Endothelial cell of umbilical vein (primary cell): ENCODE results near the gene PTDSS2. TPM values are rescaled to one million over a fixed set of nuclear protein-coding genes. Genes with fewer than 3 reads are reported as not detected.

Source experiments
- BruUV-seq: library from RNA; stranded (reverse); fragments of 400-500 nt; replicated peaks from 2 replicates; lab custom pipeline; 2021; lab: Mats Ljungman, UMichigan
- CTCF ChIA-PET: fragments of 300-600, 350-600 bp; sonication (Branson Sonifier 250); formaldehyde crosslinking; loops from one replicate; lab custom pipeline; 2021; ENCODE audit warnings: antibody characterized with exemption, inconsistent platforms; lab: Charles Lee
- POLR2A ChIA-PET: fragments of 300-600, 350-600 bp; sonication (Branson Sonifier 250); formaldehyde crosslinking; loops from one replicate; lab custom pipeline; 2021; ENCODE audit warnings: antibody characterized with exemption, inconsistent platforms; lab: Charles Lee
- DNase-seq: peaks from one replicate; pipeline ENCODE4 v3.0.0-alpha.2; 2011; ENCODE audit warnings: low read depth, low spot score
- FAIRE-seq: peaks from 2 replicates; lab custom pipeline; 2011; peaks lifted over from hg19 to GRCh38; lab: Jason Lieb, UNC
- H2AFZ ChIP-seq: 2 replicates; pipeline ENCODE4 v1.6.0; 2012; ENCODE audit warnings: low read depth, low read length, control low read depth, inconsistent platforms
- H3K27ac ChIP-seq: 2 replicates; pipeline ENCODE4 v1.5.1; 2011; ENCODE audit warnings: low read depth, mild to moderate bottlenecking, control low read depth, low read length, moderate library complexity; ENCODE audit not compliant: insufficient read depth
- H3K27me3 ChIP-seq, 2 experiments: 2 replicates each; pipeline versions ENCODE4 v1.6.0 to v1.6.1; 2011; ENCODE audit warnings: low read length in 2 of 2, mixed read lengths in 1 of 2; ENCODE audit not compliant: control insufficient read depth in 2 of 2, insufficient read depth in 2 of 2
- H3K36me3 ChIP-seq, 2 experiments: 2 replicates in 1 of 2; 3 replicates in 1 of 2; pipeline ENCODE4 v1.5.1; 2011; ENCODE audit warnings: low read length in 2 of 2, mild to moderate bottlenecking in 1 of 2, moderate library complexity in 1 of 2; ENCODE audit not compliant: control insufficient read depth in 2 of 2, insufficient read depth in 2 of 2; ENCODE audit errors: extremely low read depth in 1 of 2
- H3K4me1 ChIP-seq: 3 replicates; pipeline ENCODE4 v1.5.1; 2011; ENCODE audit warnings: mild to moderate bottlenecking, low read length; ENCODE audit not compliant: control insufficient read depth, insufficient read depth; ENCODE audit errors: extremely low read depth
- H3K4me2 ChIP-seq: 2 replicates; pipeline ENCODE4 v1.6.1; 2011; ENCODE audit warnings: low read length, control low read depth, mixed read lengths; ENCODE audit not compliant: insufficient read depth
- H3K4me3 ChIP-seq, 3 experiments: fragments of 200-600 bp in 1 of 3; sonication (generic), shearing (Covaris generic) in 1 of 3; replicated peaks in 1 of 3; 2 replicates each; pipeline ENCODE4 v1.5.1; 2011 to 2016; ENCODE audit warnings: control low read depth in 3 of 3, low read length in 3 of 3, mild to moderate bottlenecking in 2 of 3, inconsistent platforms in 1 of 3, low read depth in 1 of 3, moderate library complexity in 1 of 3; ENCODE audit not compliant: insufficient read depth in 1 of 3
- H3K79me2 ChIP-seq: 2 replicates; pipeline ENCODE4 v1.6.0; 2012; ENCODE audit warnings: low read length, inconsistent platforms; ENCODE audit not compliant: control insufficient read depth, insufficient read depth
- H3K9ac ChIP-seq: replicated peaks from 2 replicates; pipeline ENCODE3; 2011; ENCODE audit warnings: low read length, control low read depth; ENCODE audit not compliant: insufficient read depth; ENCODE audit errors: extremely low read depth
- H3K9me1 ChIP-seq: replicated peaks from 3 replicates; pipeline ENCODE4 v1.6.0; 2011; ENCODE audit warnings: mild to moderate bottlenecking, low read length; ENCODE audit not compliant: control insufficient read depth, insufficient read depth; ENCODE audit errors: extremely low read depth
- H3K9me3 ChIP-seq: replicated peaks from 2 replicates; pipeline ENCODE4 v1.5.1; 2012; ENCODE audit warnings: low read length, inconsistent platforms; ENCODE audit not compliant: control insufficient read depth, insufficient read depth
- H4K20me1 ChIP-seq: replicated peaks from 2 replicates; pipeline ENCODE3; 2011; ENCODE audit warnings: mild to moderate bottlenecking, low read length; ENCODE audit not compliant: control insufficient read depth, insufficient read depth; ENCODE audit errors: extremely low read depth
- EZH2 ChIP-seq: IDR thresholded peaks from 2 replicates; pipeline ENCODE4 v1.6.1; 2012; ENCODE audit warnings: borderline replicate concordance, low read depth, mild to moderate bottlenecking, moderate library complexity, low read length, inconsistent platforms; ENCODE audit not compliant: severe bottlenecking
- FOS ChIP-seq: IDR thresholded peaks from 2 replicates; pipeline ENCODE4 v1.6.1; 2011; ENCODE audit warnings: mild to moderate bottlenecking, low read length, moderate library complexity, borderline replicate concordance; ENCODE audit not compliant: insufficient read depth
- GATA2 ChIP-seq: IDR thresholded peaks from 2 replicates; pipeline ENCODE4 v1.7.0; 2011; ENCODE audit warnings: low read depth, mild to moderate bottlenecking, moderate library complexity, mixed read lengths, low read length; ENCODE audit not compliant: insufficient read length, insufficient read depth
- JUN ChIP-seq: IDR thresholded peaks from 2 replicates; pipeline ENCODE4 v1.6.1; 2011; ENCODE audit warnings: borderline replicate concordance, low read depth; ENCODE audit not compliant: insufficient read length, insufficient read depth
- MAX ChIP-seq: IDR thresholded peaks from 2 replicates; pipeline ENCODE4 v1.6.1; 2011; ENCODE audit not compliant: insufficient read depth, insufficient read length
- MYC ChIP-seq: IDR thresholded peaks from one replicate; pipeline ENCODE4 v1.6.1; 2011; ENCODE audit warnings: mild to moderate bottlenecking, low read depth, low read length
- POLR2A ChIP-seq: IDR thresholded peaks from 2 replicates; pipeline ENCODE4 v1.6.1; 2012; ENCODE audit warnings: low read depth, mild to moderate bottlenecking, control low read depth, low read length
- POLR2AphosphoS5 ChIP-seq: IDR thresholded peaks from 2 replicates; pipeline ENCODE4 v1.6.1; 2012; ENCODE audit warnings: low read depth, mild to moderate bottlenecking, control low read depth, low read length, moderate library complexity; ENCODE audit not compliant: insufficient read depth
- dilution Hi-C: fragments of 300-500 bp; cut with MboI; formaldehyde crosslinking; loops from one replicate; pipeline ENCODE4 v1.15.0; 2019; ENCODE audit warnings: low sequenced_read_pairs; ENCODE audit not compliant: extremely low pct_ligation_motif_present
- intact Hi-C: fragments of 100-400 bp; cut with micrococcal nuclease; formaldehyde crosslinking; loops from one replicate; pipeline ENCODE4 v1.10.0; 2022
- polyA plus RNA-seq, 4 experiments: library from polyadenylated mRNA; depleted of rRNA in 3 of 4; stranded (reverse) in 3 of 4; unstranded in 1 of 4; fragments of >200 nt; gene quantifications; 2 replicates each; pipeline versions ENCODE4 v1.2.1 to v1.2.3, GENCODE V29; 2011 to 2012; ENCODE audit warnings: missing spikeins in 1 of 4
- total RNA-seq: library from RNA; stranded (reverse); gene quantifications from 2 replicates; pipeline ENCODE4 v1.2.3, GENCODE V29; 2021
- TF ChIP-seq, protein P1 (sequence below), 2 donors: IDR thresholded peaks; 1 replicate in 1 of 2; 2 replicates in 1 of 2; pipeline ENCODE4 v1.5.1; 2011; ENCODE audit warnings: low read length in 2 of 2, mild to moderate bottlenecking in 2 of 2, moderate library complexity in 2 of 2, control low read depth in 1 of 2, inconsistent platforms in 1 of 2, low read depth in 1 of 2; ENCODE audit not compliant: insufficient read depth in 1 of 2; ENCODE audit errors: extremely low read depth in 1 of 2

The PTDSS2 gene
- total and polyA plus RNA-seq, 2 donors (not counting 3 experiments of a cell fraction or from before 2014, with no cell fraction given) = 41.4 to 46.8 TPM

DNA sequence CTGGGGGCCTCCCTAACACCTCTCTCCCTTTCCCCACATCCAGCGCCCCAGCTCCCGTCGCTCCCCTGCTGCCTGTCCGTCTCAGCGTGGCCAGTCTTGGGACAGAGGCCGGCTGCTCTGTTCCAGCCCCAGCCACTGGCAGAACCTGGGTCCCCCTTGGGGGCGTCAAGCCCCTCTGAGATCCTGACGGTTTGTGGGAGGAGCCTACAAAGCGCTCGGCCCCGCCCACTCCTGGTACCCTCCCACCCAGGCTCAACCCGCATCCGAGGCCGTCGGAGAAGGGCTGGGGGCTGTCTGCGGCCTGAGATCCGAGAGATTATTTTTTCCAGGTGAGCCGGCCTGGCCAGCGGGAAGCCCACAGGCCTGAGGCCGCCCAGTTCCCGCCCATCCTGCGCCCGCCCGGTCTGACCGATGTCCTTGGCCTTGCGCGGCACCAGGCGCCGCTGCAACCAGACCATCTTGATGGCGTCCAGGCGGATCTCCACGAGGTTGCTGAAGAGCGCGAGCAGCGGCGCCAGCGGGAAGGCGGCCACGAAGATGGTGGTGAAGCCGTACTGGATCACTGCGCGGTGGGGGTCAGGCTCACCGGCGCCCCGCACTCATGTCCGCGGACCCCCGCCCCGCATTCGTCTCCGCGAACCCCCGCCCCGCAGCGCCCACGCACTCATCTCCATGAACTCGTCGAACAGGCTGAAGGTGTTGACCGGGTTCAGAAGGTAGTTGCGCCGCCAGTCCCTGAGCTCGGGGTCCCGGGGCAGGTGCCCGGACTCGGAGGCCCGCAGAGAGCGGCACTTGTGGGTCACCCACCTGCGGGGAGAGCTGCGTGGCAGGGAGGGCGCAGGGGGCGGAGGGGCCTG lies 29.8 kb upstream of the PTDSS2 start:
- peaks cover 15% of the 10 kb centered on the region for H3K4me1 ChIP-seq
- no peaks in the 10 kb centered on the region for H3K9me1 ChIP-seq
- no peaks in the 10 kb centered on the region for H3K36me3 ChIP-seq
- peaks cover 7 to 11% of the 10 kb centered on the region in 2 experiments for H3K27me3 ChIP-seq
- dilution Hi-C loops = no loop called here
- H3K9ac ChIP-seq = no peak overlapping the region
- H3K4me2 ChIP-seq = no peak overlapping the region
- no peaks in the 10 kb centered on the region for H3K79me2 ChIP-seq
- ChIA-PET POLR2A (no interaction called here), CTCF (interaction anchor here (1.0 kb wide), 1 partner anchor 28 kb away, joined by 4 read pairs; no protein-coding TSS in a partner anchor)
- intact Hi-C loops = no loop called here
- TF ChIP-seq GATA2 = no peak
- no peak for TF ChIP-seq JUN
- no peak for TF ChIP-seq MAX
- TF ChIP-seq POLR2A = no peak
- TF ChIP-seq, protein P1, sequence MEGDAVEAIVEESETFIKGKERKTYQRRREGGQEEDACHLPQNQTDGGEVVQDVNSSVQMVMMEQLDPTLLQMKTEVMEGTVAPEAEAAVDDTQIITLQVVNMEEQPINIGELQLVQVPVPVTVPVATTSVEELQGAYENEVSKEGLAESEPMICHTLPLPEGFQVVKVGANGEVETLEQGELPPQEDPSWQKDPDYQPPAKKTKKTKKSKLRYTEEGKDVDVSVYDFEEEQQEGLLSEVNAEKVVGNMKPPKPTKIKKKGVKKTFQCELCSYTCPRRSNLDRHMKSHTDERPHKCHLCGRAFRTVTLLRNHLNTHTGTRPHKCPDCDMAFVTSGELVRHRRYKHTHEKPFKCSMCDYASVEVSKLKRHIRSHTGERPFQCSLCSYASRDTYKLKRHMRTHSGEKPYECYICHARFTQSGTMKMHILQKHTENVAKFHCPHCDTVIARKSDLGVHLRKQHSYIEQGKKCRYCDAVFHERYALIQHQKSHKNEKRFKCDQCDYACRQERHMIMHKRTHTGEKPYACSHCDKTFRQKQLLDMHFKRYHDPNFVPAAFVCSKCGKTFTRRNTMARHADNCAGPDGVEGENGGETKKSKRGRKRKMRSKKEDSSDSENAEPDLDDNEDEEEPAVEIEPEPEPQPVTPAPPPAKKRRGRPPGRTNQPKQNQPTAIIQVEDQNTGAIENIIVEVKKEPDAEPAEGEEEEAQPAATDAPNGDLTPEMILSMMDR (IDR thresholded peaks at IDR 0.05; ENCODE audit: extremely low read depth in 1 of 2, insufficient read depth in 1 of 2, low read depth in 1 of 2, low read length in 2 of 2) = no peak
- TF ChIP-seq MYC = no peak
- TF ChIP-seq EZH2 = no peak
- no peak for TF ChIP-seq FOS
- TF ChIP-seq POLR2AphosphoS5 = no peak
- no peaks in the 10 kb centered on the region for H3K9me3 ChIP-seq
- peak overlapping the region; percentile 34 for H2AFZ ChIP-seq
- DNase-seq = no peak
- no peak overlapping the region for H3K4me3 ChIP-seq
- H4K20me1 ChIP-seq = no peaks in the 10 kb centered on the region
- no peak for FAIRE-seq
- BruUV-seq = no TSS peak
- H3K27ac ChIP-seq = no peak overlapping the region
